NCI-H1417 (cell line): ENCODE data around the gene MSH3.
"Not testable (repeated sequence)": the region's sequence is repeated elsewhere in the genome, so short reads cannot be mapped to it uniquely, and the experiment has no call there.

Experiments
- DNase-seq, 3 experiments: peaks; one replicate each; lab custom pipeline; 2025; lab: John Stamatoyannopoulos, UW

MSH3 gene

GRCh38 chr5:80853413-80853812 lies 199.0 kb downstream of the MSH3 start:
- DNase-seq: no peak

- no peak for DNase-seq
Observed at GRCh38 chr5:80854583-80854982, 200.1 kb downstream of the MSH3 start.

- no peak for DNase-seq
Observed at GRCh38 chr5:80860924-80861613, 206.6 kb downstream of the MSH3 start.

GRCh38 chr5:80863708-80864107 lies 209.3 kb downstream of the MSH3 start:
- DNase-seq: no peak

GRCh38 chr5:80864109-80864508 lies 209.7 kb downstream of the MSH3 start:
- DNase-seq: no peak

GRCh38 chr5:80864706-80865435 lies 210.4 kb downstream of the MSH3 start:
- DNase-seq: no peak

GRCh38 chr5:80865551-80865950 lies 211.1 kb downstream of the MSH3 start:
- no peak for DNase-seq

- DNase-seq: no peak
Observed at GRCh38 chr5:80866371-80866770, 211.9 kb downstream of the MSH3 start.

- DNase-seq: no peak
Observed at GRCh38 chr5:80867233-80867632, 212.8 kb downstream of the MSH3 start.

GRCh38 chr5:80870442-80870841 lies 216.0 kb downstream of the MSH3 start:
- no peak for DNase-seq

GRCh38 chr5:80871541-80871961 lies 217.1 kb downstream of the MSH3 start:
- DNase-seq: no peak

- no peak for DNase-seq
Observed at GRCh38 chr5:80874162-80874561, 219.7 kb downstream of the MSH3 start.

- no peak for DNase-seq
Observed at GRCh38 chr5:80877592-80877991, 223.1 kb downstream of the MSH3 start.

- no peak for DNase-seq
Observed at GRCh38 chr5:80881726-80882125, 227.3 kb downstream of the MSH3 start.

GRCh38 chr5:80883390-80883789 lies 228.9 kb downstream of the MSH3 start:
- not testable (repeated sequence) for DNase-seq

- no peak for DNase-seq
Observed at GRCh38 chr5:80884086-80884813, 229.8 kb downstream of the MSH3 start.

- DNase-seq: no peak
Observed at GRCh38 chr5:80884929-80885328, 230.5 kb downstream of the MSH3 start.

GRCh38 chr5:80885396-80886000 lies 231.0 kb downstream of the MSH3 start:
- DNase-seq: no peak

GRCh38 chr5:80894083-80894482 lies 239.6 kb downstream of the MSH3 start:
- no peak for DNase-seq

GRCh38 chr5:80895523-80895922 lies 241.1 kb downstream of the MSH3 start:
- DNase-seq: peak in 1 of 3 experiments; percentile 30

GRCh38 chr5:80902624-80903023 lies 248.2 kb downstream of the MSH3 start:
- DNase-seq: not testable (repeated sequence)

GRCh38 chr5:80904533-80905187 lies 250.2 kb downstream of the MSH3 start:
- no peak for DNase-seq
